NK-92 (cell line): ENCODE data around the gene SMIM27.
A peak's percentile ranks its signal among the peaks of the same experiment; 100 is the strongest.

ENCODE experiments used
- DNase-seq: peaks from one replicate; lab custom pipeline; 2025; ENCODE audit not compliant: unreplicated experiment; lab: John Stamatoyannopoulos, UW

Gene SMIM27

DNA sequence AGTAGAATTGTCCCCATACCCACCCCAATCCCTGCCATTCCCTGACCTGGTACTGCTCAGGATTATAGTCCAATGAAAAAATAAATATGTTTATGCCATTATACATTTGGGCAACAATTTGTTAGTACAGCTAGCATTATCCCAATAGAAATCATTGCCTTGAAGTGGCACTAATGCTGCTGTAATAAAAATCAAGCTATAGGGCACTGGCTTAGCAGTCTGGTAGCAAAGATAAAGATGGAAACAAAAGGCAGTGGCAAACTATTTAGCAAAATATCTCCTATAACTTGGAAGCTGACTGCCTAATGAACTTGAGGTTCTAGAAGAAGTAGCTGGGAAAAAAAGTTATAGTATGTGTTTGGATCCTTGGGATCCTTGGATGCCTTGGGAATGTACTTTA is 2.5 kb downstream of the SMIM27 start:
- DNase-seq, result no peak

DNA sequence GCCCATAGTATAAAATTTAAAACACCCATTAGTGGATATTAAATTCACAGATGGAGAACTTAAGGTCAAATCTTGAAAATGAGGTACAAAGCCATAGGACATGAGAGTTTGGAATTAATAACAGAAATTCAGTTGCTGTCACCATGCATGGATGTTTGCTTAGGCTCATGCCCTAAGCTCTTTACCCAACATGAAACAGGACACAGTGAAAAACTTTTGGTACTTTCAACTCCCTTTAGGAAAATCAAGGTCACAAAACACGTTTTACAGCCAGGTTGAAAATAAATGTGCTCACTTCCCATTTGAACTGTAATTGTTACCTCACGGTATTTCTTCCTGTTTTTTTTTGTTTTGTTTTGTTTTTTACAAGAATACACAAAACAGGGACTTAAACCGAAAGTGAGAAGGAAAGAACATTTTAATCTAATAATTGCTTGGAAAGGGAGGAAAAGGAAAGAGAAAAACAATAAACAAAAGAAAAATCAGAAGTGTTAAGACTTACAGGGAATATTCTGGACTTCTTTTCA is 6.3 kb downstream of the SMIM27 start:
- DNase-seq, result no peak

GRCh38 chr9:32565967-32566366 is 13.8 kb downstream of the SMIM27 start:
- no peak for DNase-seq

GRCh38 chr9:32566770-32567169 is 14.6 kb downstream of the SMIM27 start:
- no peak for DNase-seq

- DNase-seq, result no peak
Measured at GRCh38 chr9:32570262-32570661, 18.1 kb downstream of the SMIM27 start.

DNA sequence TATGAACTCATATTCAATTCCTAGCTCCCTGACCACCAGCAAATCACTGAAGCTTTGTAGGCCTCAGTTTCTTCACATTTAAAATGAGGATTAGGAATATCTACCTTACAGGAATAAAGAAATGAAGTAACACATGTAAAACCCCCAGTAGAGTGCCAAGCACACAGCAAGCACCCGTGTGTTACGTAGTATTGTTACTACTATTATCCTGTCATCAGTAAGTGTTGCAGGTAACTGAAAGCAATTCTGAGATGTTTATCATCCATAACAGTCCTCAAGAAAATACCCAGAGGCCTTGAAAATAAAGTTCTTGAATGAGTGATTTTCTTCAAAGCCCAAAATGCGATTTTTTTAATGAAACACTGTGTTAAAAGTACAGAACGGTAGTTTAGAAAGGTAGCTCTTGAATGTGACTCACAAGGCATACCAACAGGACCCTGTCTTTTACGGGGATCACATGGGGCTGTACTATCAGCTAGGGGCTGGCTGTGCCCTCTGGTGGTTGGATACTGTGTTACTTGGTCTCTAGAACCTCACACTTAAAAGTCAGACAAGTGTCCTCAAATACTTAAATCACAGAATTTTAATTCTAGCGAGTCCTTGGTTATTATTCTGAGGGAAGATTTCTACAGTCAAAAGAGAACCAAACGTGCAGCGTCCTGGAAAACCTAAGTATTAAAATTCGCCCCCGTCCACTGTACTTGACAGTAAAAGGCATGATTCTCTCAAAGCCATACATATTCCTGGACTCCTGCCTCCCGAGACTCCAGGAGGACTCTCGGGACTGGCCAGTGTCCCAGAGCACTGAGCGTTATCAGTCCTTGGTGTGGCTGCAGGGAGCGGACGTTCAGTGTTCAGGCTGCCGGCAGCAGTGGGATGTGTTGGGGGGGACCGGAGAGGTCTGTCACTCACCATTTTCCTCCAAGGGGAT is 20.1 kb downstream of the SMIM27 start:
- DNase-seq, result peak; percentile 3

GRCh38 chr9:32572900-32573523 is 20.9 kb downstream of the SMIM27 start, which contains the start of gene NDUFB6:
TSS of gene NDUFB6 (minus strand) at chr9:32573159. CDS start at chr9:32573060, 99 bp downstream.
- DNase-seq, result peak; percentile 72

- no peak for DNase-seq
Measured at GRCh38 chr9:32573821-32574220, 21.7 kb downstream of the SMIM27 start.

- no peak for DNase-seq
Measured at GRCh38 chr9:32574858-32575257, 22.7 kb downstream of the SMIM27 start.

GRCh38 chr9:32577316-32577715 is 25.2 kb downstream of the SMIM27 start:
- no peak for DNase-seq

DNA sequence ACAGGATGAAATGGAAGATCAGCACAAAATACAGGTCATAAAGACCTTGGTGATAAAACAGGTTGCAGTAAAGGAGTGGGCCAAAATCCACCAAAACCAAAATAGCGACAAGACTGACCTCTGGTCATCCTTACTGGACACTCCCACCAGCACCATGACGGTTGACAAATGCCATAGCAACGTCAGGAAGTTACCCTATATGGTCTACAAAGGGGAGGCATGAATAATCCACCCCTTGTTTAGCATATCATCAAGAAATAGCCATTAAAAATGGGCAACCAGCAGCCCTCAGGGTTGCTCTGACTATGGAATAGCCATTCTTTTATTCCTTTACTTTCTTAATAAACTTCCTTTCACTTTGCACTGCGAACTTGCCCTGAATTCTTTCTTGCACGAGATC is 26.8 kb downstream of the SMIM27 start:
- no peak for DNase-seq

DNA sequence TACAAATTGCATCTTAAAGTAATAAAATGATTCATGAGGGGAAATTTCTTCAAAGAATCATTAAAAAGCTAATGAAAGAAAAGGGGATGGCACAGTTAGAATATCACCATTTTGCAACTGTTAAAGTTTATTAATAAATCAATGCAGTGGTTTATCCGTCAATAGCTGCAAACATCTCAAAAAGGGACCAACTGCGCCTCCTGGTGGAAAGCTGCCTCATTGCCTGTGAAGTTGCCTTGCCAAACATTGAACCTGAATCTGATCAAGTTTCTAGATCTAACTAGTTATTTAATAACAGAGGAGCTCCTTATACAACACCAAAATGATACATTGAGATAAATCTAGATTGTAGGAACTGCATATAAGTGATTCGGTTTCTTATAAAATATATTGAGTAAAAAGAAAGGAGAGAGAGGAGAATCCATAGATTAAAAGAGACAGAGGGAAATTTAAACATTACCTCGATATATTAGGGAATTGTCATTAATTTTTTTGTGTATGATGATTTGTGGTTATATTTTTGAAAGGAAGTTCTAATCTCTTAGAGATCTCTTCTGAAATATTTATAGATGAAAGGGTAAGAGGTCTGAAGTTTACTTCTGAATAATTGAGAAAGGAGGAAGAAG is 27.7 kb downstream of the SMIM27 start:
- DNase-seq, result peak; percentile 46

GRCh38 chr9:32580631-32581300 is 28.6 kb downstream of the SMIM27 start:
- no peak for DNase-seq

- no peak for DNase-seq
Measured at GRCh38 chr9:32581512-32582143, 29.5 kb downstream of the SMIM27 start.

DNA sequence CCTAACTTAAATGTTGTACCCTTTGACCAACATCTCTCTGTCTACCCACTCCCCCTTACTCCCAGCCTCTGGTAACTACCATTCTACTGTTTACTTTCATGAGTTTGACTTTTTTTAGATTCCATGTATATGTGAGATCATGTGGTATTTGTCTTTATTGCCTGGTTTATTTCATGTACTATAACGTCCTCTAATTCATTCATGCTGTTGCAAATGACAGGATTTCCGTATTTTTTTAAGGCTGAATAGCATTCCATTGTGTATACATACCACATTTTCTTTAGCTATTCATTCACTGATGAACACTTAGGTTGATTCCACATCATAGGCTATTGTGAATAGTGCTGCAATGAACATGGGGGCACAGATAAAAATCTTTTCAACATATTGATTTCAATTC is 32.7 kb downstream of the SMIM27 start:
- DNase-seq, result no peak

- DNase-seq, result no peak
Measured at GRCh38 chr9:32587901-32588300, 35.8 kb downstream of the SMIM27 start.

- DNase-seq, result no peak
Measured at GRCh38 chr9:32589083-32589723, 37.1 kb downstream of the SMIM27 start.

DNA sequence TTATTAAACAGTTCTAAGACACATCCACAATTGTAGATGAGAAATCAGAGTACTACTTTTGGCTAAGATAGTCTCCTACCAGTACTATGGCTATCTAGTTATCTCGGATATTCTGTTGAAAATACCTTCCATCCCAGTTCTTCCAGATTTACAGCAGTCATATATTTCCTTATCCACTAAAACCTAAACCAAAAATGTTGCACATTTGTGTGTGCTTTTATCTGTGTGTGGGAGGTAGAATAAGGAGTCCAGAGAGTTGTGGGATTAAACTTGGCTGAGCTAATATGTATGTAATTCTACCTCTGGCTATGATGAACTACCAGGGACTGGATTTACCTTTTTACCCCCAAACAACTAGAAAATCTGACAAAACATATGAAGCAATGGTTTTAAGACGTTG is 38.3 kb downstream of the SMIM27 start:
- DNase-seq, result no peak

- no peak for DNase-seq
Measured at GRCh38 chr9:32590898-32591297, 38.8 kb downstream of the SMIM27 start.
